CD14-positive monocyte (primary cell): ENCODE data around the gene RPS28. TPM values are rescaled to one million over a fixed set of nuclear protein-coding genes. Genes with fewer than 3 reads are reported as not detected.
"Not testable (repeated sequence)": the region's sequence is repeated elsewhere in the genome, so short reads cannot be mapped to it uniquely, and the experiment has no call there.

Experiments
- DNase-seq, 3 donors: peaks; one replicate each; pipeline ENCODE4 v3.0.0-alpha.2; 2011 to 2022
- H2AFZ ChIP-seq: 2 replicates; pipeline ENCODE4 v1.6.0; 2012; ENCODE audit warnings: mild to moderate bottlenecking, low read depth, low read length, inconsistent platforms; ENCODE audit not compliant: insufficient read depth, poor library complexity, severe bottlenecking
- H3K27ac ChIP-seq, 2 donors: 1 replicate in 1 of 2; 2 replicates in 1 of 2; pipeline ENCODE4 v1.5.1; 2012 to 2013; ENCODE audit warnings: low read length in 2 of 2, control low read depth in 1 of 2, inconsistent platforms in 1 of 2, low read depth in 1 of 2, mild to moderate bottlenecking in 1 of 2
- H3K27me3 ChIP-seq, 2 donors: one replicate each; pipeline versions ENCODE4 v1.6.0 to v1.6.1; 2011 to 2013; ENCODE audit warnings: low read length in 2 of 2; ENCODE audit not compliant: control insufficient read depth in 2 of 2, insufficient read depth in 2 of 2
- H3K36me3 ChIP-seq, 2 donors: replicated peaks in 1 of 2; 1 replicate in 1 of 2; 2 replicates in 1 of 2; pipeline versions ENCODE4 v1.5.1 to v1.6.1; 2012 to 2013; ENCODE audit warnings: low read length in 2 of 2, control low read depth in 1 of 2, inconsistent platforms in 1 of 2, mild to moderate bottlenecking in 1 of 2; ENCODE audit not compliant: insufficient read depth in 2 of 2, control insufficient read depth in 1 of 2
- H3K4me1 ChIP-seq, 2 donors: 1 replicate in 1 of 2; 2 replicates in 1 of 2; pipeline versions ENCODE4 v1.5.1 to v1.6.1; 2012 to 2013; ENCODE audit warnings: low read length in 2 of 2, control low read depth in 1 of 2, inconsistent platforms in 1 of 2, mild to moderate bottlenecking in 1 of 2, moderate library complexity in 1 of 2; ENCODE audit not compliant: insufficient read depth in 2 of 2, control insufficient read depth in 1 of 2
- H3K4me2 ChIP-seq: replicated peaks from 2 replicates; pipeline ENCODE3; 2012; ENCODE audit warnings: low read length, moderate library complexity, mild to moderate bottlenecking; ENCODE audit not compliant: poor library complexity, severe bottlenecking; ENCODE audit errors: extremely low read depth
- H3K4me3 ChIP-seq, 3 experiments: fragments of 200-600 bp in 1 of 3; sonication (generic) in 1 of 3; replicated peaks in 1 of 3; 1 replicate in 2 of 3; 2 replicates in 1 of 3; pipeline ENCODE4 v1.5.1; 2011 to 2013; ENCODE audit warnings: low read length in 3 of 3, mild to moderate bottlenecking in 3 of 3, control low read depth in 2 of 3, low read depth in 2 of 3, inconsistent platforms in 1 of 3, moderate library complexity in 1 of 3
- H3K79me2 ChIP-seq: 2 replicates; pipeline ENCODE4 v1.6.0; 2012; ENCODE audit warnings: mild to moderate bottlenecking, control low read depth, inconsistent platforms, low read length, moderate library complexity; ENCODE audit not compliant: insufficient read depth
- H3K9ac ChIP-seq: 2 replicates; pipeline ENCODE4 v1.6.0; 2017; ENCODE audit warnings: low read length, mild to moderate bottlenecking; ENCODE audit not compliant: insufficient read depth, poor library complexity, severe bottlenecking
- H3K9me3 ChIP-seq, 2 donors: replicated peaks in 1 of 2; 1 replicate in 1 of 2; 2 replicates in 1 of 2; pipeline versions ENCODE4 v1.5.1 to v1.6.1; 2012 to 2013; ENCODE audit warnings: low read length in 2 of 2, control low read depth in 1 of 2; ENCODE audit not compliant: control insufficient read depth in 1 of 2, insufficient read depth in 1 of 2
- H4K20me1 ChIP-seq: 2 replicates; pipeline ENCODE4 v1.6.0; 2012; ENCODE audit warnings: mild to moderate bottlenecking, low read length, control low read depth, moderate library complexity; ENCODE audit not compliant: insufficient read depth
- H3K27ac Mint-ChIP-seq, 7 donors: one replicate each; pipeline ENCODE4 v1.8.0; 2020; ENCODE audit warnings: mild to moderate bottlenecking in 7 of 7, mixed read lengths in 7 of 7, moderate library complexity in 6 of 7, inconsistent platforms in 2 of 7
- H3K27me3 Mint-ChIP-seq, 3 donors: one replicate each; pipeline ENCODE4 v1.8.0; 2021 to 2022; ENCODE audit warnings: low read depth in 3 of 3, mild to moderate bottlenecking in 3 of 3, mixed read lengths in 3 of 3, moderate library complexity in 3 of 3, inconsistent platforms in 1 of 3
- H3K36me3 Mint-ChIP-seq, 2 donors: one replicate each; pipeline ENCODE4 v1.8.0; 2020; ENCODE audit warnings: mixed read lengths in 2 of 2, inconsistent platforms in 1 of 2, mild to moderate bottlenecking in 1 of 2
- H3K4me1 Mint-ChIP-seq: one replicate; pipeline ENCODE4 v1.8.0; 2020; ENCODE audit warnings: mild to moderate bottlenecking, mixed read lengths
- H3K4me3 Mint-ChIP-seq, 2 donors: one replicate each; pipeline ENCODE4 v1.8.0; 2020; ENCODE audit warnings: mild to moderate bottlenecking in 2 of 2, mixed read lengths in 2 of 2, moderate library complexity in 1 of 2
- H3K9me3 Mint-ChIP-seq, 7 donors: one replicate each; pipeline ENCODE4 v1.8.0; 2020 to 2022; ENCODE audit warnings: mixed read lengths in 7 of 7, mild to moderate bottlenecking in 6 of 7, moderate library complexity in 6 of 7, inconsistent platforms in 2 of 7
- CTCF ChIP-seq: fragments of 200-600 bp; IDR thresholded peaks from one replicate; pipeline ENCODE4 v1.8.0; 2022; ENCODE audit warnings: antibody characterized with exemption, mild to moderate bottlenecking
- WGBS: methylation state at CpG from one replicate; pipeline ENCODE4 v1.1.5; 2013; ENCODE audit warnings: missing lambda C conversion rate; ENCODE audit not compliant: insufficient coverage; 5-methylcytosine and 5-hydroxymethylcytosine counted together
- intact Hi-C, 2 donors: fragments of 100-400 bp; cut with micrococcal nuclease; formaldehyde crosslinking; loops; one replicate each; pipeline versions ENCODE4 v1.15.0 to v1.15.1; 2023
- polyA plus RNA-seq, 3 donors: library from polyadenylated mRNA; depleted of rRNA in 1 of 3; unstranded in 2 of 3; stranded (reverse) in 1 of 3; fragments of 300-500 nt in 2 of 3; fragments of >200 nt in 1 of 3; fragmentation: Illumina TruSeq in 2 of 3; gene quantifications; 1 replicate in 2 of 3; 2 replicates in 1 of 3; pipeline ENCODE4 v1.2.3, GENCODE V29; 2012 to 2021

Gene RPS28
- polyA plus RNA-seq, 3 donors, result 539 to 1,104 (median 984) TPM

GRCh38 chr19:8310342-8311055, 10.8 kb upstream of the RPS28 start:
- 94% methylated on average over 12 of the region's 17 CpGs for WGBS
- no peak overlapping the region for H3K4me3 ChIP-seq
- intact Hi-C loops, result no loop called here
- H3K4me1 ChIP-seq, result peaks cover 12 to 13% of the 10 kb centered on the region in 2 donors
- Mint-ChIP-seq H3K27ac (no peak overlapping the region), H3K27me3 (peaks cover 15 to 33% (median 21%) of the 10 kb centered on the region in 3 donors), H3K4me3 (no peak overlapping the region), H3K4me1 (peaks cover 23% of the 10 kb centered on the region), H3K9me3 (peaks cover 0 to 2% (median 0%) of the 10 kb centered on the region in 7 donors), H3K36me3 (peaks cover 49 to 74% of the 10 kb centered on the region in 2 donors)
- DNase-seq, result no peak
- no peak overlapping the region for H3K9ac ChIP-seq
- TF ChIP-seq CTCF, result no peak
- H3K36me3 ChIP-seq, result peaks cover 41 to 61% of the 10 kb centered on the region in 2 donors
- H2AFZ ChIP-seq, result no peak overlapping the region
- no peaks in the 10 kb centered on the region for H3K9me3 ChIP-seq
- no peak overlapping the region for H3K27ac ChIP-seq
- no peak overlapping the region for H3K4me2 ChIP-seq
- H4K20me1 ChIP-seq, result no peaks in the 10 kb centered on the region
- peaks cover 0 to 12% of the 10 kb centered on the region in 2 donors for H3K27me3 ChIP-seq
- no peaks in the 10 kb centered on the region for H3K79me2 ChIP-seq

- Histone ChIP-seq H3K9me3 (no peaks in the 10 kb centered on the region), H3K27ac (no peak overlapping the region), H3K4me2 (no peak overlapping the region), H3K36me3 (peaks cover 46 to 72% of the 10 kb centered on the region in 2 donors), H3K4me1 (peaks cover 12 to 13% of the 10 kb centered on the region in 2 donors), H3K4me3 (no peak overlapping the region), H2AFZ (no peak overlapping the region), H4K20me1 (no peaks in the 10 kb centered on the region), H3K79me2 (no peaks in the 10 kb centered on the region), H3K9ac (no peak overlapping the region), H3K27me3 (peaks cover 0 to 9% of the 10 kb centered on the region in 2 donors)
- DNase-seq, result no peak
- Mint-ChIP-seq H3K4me1 (peaks cover 19% of the 10 kb centered on the region), H3K36me3 (peaks cover 58 to 85% of the 10 kb centered on the region in 2 donors), H3K9me3 (peaks cover 0 to 2% (median 0%) of the 10 kb centered on the region in 7 donors), H3K4me3 (no peak overlapping the region), H3K27ac (no peak overlapping the region), H3K27me3 (peaks cover 11 to 22% (median 12%) of the 10 kb centered on the region in 3 donors)
- intact Hi-C loops, result no loop called here
- no peak for TF ChIP-seq CTCF
- 83% methylated on average over 8 of the region's 16 CpGs for WGBS
Measured at GRCh38 chr19:8311461-8312260, 9.6 kb upstream of the RPS28 start.

- H4K20me1 ChIP-seq, H3K27ac ChIP-seq, H3K4me1 Mint-ChIP-seq, H3K79me2 ChIP-seq, DNase-seq, H3K4me1 ChIP-seq, H3K4me3 Mint-ChIP-seq, H3K27ac Mint-ChIP-seq, H3K4me2 ChIP-seq, H3K4me3 ChIP-seq, H3K9me3 Mint-ChIP-seq, H2AFZ ChIP-seq, H3K9me3 ChIP-seq, intact Hi-C loops, H3K27me3 ChIP-seq, H3K9ac ChIP-seq, H3K27me3 Mint-ChIP-seq: not testable (repeated sequence)
- H3K36me3 Mint-ChIP-seq, result peaks cover 55 to 77% of the 10 kb centered on the region in 2 donors
- 97% methylated on average over 5 of the region's 11 CpGs for WGBS
- peaks cover 46 to 74% of the 10 kb centered on the region in 2 donors for H3K36me3 ChIP-seq
Measured at GRCh38 chr19:8314981-8315640, 6.2 kb upstream of the RPS28 start.
